GM21717 (cell line): ENCODE measurements around the gene IGF1R.

Source experiments
- ATAC-seq: cut with Tn5 transposase; IDR thresholded peaks from one replicate; pipeline ENCODE4 v1.9.1; 2021; ENCODE audit warnings: mild to moderate bottlenecking, moderate library complexity; ENCODE audit not compliant: unreplicated experiment

The IGF1R gene

GRCh38 chr15:98669638-98670037, 21.3 kb downstream of the IGF1R start:
- ATAC-seq, result no peak

GRCh38 chr15:98671060-98672008, 23.0 kb downstream of the IGF1R start:
- no peak for ATAC-seq

GRCh38 chr15:98673133-98673532, 24.8 kb downstream of the IGF1R start:
- no peak for ATAC-seq

DNA sequence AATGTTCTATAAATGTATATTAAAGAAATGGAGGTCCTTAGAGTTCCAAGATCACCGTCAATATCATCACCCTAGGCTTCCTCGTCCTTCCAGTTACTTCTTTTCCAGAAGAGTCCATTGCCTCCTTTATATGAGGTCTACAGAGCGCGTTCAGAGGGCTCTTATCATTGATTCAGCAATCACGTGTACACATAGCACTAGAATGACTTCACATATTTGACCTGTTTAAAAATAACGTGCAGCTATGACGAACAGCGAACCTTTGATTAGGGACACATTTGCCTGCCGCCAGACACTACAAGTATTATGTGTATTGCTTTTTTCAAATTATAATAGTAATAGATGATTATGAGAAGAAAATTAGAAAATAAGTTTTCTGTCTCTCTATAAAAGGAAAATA, 26.0 kb downstream of the IGF1R start:
- ATAC-seq, result no peak

- no peak for ATAC-seq
Observed at GRCh38 chr15:98676586-98677270, 28.4 kb downstream of the IGF1R start.

GRCh38 chr15:98677345-98678059, 29.2 kb downstream of the IGF1R start:
- ATAC-seq, result no peak

- no peak for ATAC-seq
Observed at GRCh38 chr15:98678484-98678883, 30.1 kb downstream of the IGF1R start.

- ATAC-seq, result no peak
Observed at GRCh38 chr15:98681061-98681460, 32.7 kb downstream of the IGF1R start.

DNA sequence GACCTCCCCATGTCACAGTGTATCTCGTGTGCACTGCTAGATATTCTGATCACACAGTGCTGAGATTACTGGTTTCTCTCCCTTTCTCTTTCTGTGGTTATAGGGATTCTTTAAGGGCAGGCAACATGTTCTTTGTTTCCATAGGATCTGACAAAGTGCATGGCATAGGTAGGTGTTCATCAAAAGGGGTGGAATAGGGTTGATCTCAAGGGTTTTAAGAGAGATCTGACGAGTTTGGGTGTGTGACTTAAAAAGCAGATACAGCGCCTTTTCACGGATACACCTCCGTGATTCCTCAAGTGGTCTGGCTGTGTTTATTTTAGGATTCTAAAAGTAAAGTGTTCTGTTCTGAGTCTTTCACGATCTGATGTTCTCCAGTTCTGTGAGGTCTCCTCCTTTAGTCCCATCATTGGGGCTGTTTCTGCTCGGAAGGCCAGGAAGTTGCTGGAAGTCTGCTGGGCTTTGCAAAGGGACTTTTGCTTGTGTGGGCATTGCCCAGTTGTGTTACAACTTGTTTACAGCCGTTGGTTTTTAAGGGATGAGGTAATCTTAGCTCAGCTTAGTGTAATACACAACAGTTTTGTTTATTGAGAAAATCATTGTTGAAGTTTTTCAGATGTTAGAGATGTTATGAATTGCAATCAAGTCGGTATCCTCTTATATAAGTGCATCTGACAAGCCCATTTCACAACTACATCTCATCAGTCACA, 34.8 kb downstream of the IGF1R start:
- no peak for ATAC-seq

GRCh38 chr15:98683831-98684230, 35.5 kb downstream of the IGF1R start:
- ATAC-seq, result no peak

- ATAC-seq, result no peak
Observed at GRCh38 chr15:98684436-98684835, 36.1 kb downstream of the IGF1R start.

DNA sequence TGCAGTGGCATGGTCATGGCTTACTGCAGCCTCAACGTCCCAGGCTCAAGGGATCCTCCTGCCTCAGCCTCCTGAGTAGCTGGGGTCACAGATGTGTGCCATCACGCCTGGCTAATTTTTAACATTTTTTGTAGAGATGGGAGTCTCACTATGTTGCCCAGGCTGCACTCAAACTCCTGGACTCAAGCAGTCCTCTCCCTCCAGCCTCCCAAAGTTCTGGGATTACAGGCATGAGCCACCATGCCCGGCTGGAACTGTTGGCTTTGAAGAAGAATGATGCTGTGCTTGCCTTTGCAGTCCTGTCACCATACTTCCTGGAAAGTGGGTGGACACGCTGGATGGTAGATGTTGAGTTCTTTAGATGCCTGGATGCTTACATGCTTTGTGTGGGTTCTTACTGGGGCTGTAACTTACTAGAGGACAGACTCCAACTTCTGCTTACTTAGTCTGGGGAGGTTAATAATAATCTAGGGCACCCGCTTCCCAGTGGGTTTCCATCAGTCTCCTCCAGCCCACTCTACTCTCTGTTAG, 36.7 kb downstream of the IGF1R start:
- no peak for ATAC-seq

DNA sequence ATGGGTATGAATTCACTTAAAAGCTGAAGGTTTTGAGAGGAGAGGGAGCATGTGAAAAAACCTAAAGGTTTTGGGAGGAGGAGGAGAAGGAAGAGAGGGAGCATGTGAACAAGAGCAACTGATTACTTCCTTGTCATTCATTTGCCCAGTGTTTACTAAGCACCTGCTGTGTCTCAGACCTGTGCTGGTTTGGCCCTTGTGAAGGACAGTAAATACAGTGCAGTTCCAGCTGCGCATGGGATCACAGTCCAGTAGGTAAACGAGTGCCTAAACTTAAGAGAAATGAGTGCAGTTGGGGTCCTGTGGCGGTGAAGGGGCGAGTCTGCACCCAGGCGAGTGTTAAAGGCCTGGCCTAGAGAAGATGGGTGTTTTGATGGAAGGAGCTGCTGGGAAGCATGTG, 38.6 kb downstream of the IGF1R start:
- no peak for ATAC-seq

GRCh38 chr15:98689431-98689861, 41.1 kb downstream of the IGF1R start:
- no peak for ATAC-seq

DNA sequence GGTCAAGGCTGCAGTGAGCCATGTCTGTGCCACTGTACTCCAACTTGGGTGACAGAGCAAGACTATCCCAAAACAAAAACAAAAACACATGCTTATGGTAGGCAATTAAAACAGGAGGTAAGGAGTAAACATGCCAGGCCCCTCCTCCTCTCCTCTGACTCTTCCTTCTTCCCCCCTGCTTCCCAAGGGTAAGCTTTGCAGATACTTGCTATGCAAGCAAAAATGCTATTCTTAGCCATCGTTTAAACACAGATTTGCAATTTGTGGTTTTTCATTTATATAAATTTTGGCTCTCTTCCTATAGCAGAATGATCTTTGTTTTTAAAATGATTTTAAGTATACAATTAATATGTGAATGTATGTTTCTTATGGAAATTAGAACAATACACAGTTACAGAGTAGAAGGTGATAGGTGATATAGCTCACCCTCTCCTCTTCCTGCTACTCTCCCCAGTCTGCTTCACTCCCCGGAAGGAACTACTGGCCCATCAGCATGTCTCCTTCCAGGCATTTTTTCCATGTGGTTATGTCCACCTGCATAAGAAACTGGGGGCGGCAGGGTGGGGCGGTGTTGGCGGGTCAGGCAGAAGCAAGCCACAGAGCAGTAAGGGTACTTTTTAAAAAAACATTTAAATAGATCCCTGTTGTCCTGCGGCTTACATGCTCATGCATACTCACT, 42.1 kb downstream of the IGF1R start:
- no peak for ATAC-seq

- no peak for ATAC-seq
Observed at GRCh38 chr15:98692213-98692612, 43.9 kb downstream of the IGF1R start.

GRCh38 chr15:98694161-98694560, 45.8 kb downstream of the IGF1R start:
- no peak for ATAC-seq

- ATAC-seq, result no peak
Observed at GRCh38 chr15:98698792-98699191, 50.5 kb downstream of the IGF1R start.

DNA sequence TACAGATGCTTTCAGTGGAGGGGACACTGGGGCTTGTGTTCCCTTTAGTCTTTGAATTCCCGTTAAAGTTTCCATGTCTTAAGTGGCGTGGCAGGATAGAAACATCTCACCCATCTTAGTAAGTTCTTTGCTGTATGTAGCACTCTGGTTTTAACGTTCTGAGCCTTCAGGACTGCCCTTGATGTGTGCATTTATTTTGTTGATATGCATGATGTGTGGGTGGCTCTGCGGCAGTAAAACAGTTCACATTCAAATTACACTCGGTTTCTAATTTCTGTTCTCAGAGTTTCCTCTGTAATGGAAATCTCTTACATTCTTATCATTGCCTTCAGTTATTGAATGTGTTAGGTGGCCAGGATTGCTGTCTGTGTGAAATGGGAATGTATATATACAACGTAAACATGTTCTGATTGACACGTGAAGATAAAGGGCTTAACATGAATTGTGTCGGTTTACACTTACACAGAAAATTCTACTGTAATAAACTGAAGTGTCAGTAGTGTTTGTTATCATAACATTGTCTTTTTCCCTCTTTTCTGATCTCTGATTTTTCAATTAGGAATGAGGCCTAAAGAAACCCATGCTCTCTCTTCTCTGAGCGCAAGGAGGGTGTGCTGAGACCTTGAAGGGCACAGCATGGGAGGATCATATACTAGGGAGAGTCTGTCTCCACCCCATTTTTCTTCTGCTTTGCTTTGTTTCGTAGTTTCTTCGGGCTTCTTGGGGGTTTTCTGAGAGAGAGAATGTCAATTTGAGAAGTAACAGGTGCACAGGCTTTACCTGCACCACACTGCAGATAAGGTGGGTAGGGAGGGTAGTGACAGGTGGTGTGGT, 51.5 kb downstream of the IGF1R start:
- ATAC-seq, result no peak
